Measurements from ENCODE around the gene EPB41L5. TPM values are rescaled to one million over a fixed set of nuclear protein-coding genes. Genes with fewer than 3 reads are reported as not detected.

Gene EPB41L5
- total RNA-seq, 6 experiments from 2014 or later: 27.1 to 54.1 (median 43.3) TPM

DNA sequence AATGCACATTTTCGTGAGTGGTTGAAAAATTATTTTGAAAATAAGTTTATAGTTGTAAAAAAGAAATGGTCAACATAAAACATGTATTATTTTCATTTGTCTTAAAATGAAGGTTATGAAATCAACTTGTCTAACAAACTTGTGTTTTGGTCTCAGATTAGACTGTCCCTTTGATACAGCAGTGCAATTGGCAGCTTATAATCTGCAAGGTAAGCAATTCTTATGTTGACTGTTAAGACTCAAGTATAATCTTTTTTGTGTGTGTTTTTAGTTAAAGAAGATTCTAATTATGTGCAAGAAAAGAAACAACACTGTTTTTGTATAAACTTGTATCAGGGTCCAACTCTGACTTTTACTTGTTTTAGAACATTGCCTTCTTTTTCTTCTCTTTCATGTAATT lies 62.7 kb downstream of the EPB41L5 start:
- TF ChIP-seq, protein P1, sequence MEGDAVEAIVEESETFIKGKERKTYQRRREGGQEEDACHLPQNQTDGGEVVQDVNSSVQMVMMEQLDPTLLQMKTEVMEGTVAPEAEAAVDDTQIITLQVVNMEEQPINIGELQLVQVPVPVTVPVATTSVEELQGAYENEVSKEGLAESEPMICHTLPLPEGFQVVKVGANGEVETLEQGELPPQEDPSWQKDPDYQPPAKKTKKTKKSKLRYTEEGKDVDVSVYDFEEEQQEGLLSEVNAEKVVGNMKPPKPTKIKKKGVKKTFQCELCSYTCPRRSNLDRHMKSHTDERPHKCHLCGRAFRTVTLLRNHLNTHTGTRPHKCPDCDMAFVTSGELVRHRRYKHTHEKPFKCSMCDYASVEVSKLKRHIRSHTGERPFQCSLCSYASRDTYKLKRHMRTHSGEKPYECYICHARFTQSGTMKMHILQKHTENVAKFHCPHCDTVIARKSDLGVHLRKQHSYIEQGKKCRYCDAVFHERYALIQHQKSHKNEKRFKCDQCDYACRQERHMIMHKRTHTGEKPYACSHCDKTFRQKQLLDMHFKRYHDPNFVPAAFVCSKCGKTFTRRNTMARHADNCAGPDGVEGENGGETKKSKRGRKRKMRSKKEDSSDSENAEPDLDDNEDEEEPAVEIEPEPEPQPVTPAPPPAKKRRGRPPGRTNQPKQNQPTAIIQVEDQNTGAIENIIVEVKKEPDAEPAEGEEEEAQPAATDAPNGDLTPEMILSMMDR (IDR thresholded peaks at IDR 0.05): no peak
- no peak for TF ChIP-seq POLR2A (IDR thresholded peaks at IDR 0.05)
- intact Hi-C loops (cut with DNase I): no loop called here
- Histone ChIP-seq H3K4me1 (peaks cover 0 to 2% (median 0%) of the 10 kb centered on the region in 4 donors), H3K4me3 (no peak overlapping the region), H3K9me3 (no peaks in the 10 kb centered on the region), H3K36me3 (peaks cover 0 to 16% (median 3%) of the 10 kb centered on the region in 4 donors), H3K27ac (no peak overlapping the region), H3K27me3 (no peaks in the 10 kb centered on the region)
- WGBS (ENCODE audit: insufficient coverage, low coverage, low lambda C conversion rate, missing lambda C conversion rate): 85% methylated on average over 1 of the region's 1 CpG
- DNase-seq (no peak), ATAC-seq (no peak)

DNA sequence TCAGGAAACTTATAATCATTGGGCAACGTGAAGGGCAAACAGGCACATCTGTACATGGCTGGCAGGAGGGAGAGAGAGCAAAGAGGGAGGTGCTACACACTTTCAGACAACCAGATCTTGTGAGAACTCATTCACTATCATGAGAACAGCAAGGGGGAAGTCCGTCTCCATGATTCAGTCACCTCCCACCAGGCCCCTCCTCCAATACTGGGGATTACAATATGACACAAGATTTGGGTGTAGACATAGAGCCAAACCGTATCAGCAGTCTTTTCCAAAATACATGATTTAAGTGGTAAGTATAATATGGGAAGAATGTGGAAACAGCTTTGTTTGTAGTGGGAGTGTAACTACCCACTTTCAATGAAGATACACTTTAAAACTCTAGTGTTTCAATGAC lies 65.0 kb downstream of the EPB41L5 start:
- Histone ChIP-seq H3K27me3 (no peaks in the 10 kb centered on the region), H3K4me3 (no peak overlapping the region), H3K36me3 (peaks cover 0 to 16% (median 3%) of the 10 kb centered on the region in 4 donors), H3K4me1 (peaks cover 0 to 2% (median 0%) of the 10 kb centered on the region in 4 donors), H3K27ac (no peak overlapping the region), H3K9me3 (no peaks in the 10 kb centered on the region)
- 79% methylated on average over 3 of the region's 3 CpGs for WGBS (ENCODE audit: insufficient coverage, low coverage, low lambda C conversion rate, missing lambda C conversion rate)
- ATAC-seq (no peak), DNase-seq (no peak)
- TF ChIP-seq POLR2A (IDR thresholded peaks at IDR 0.05): no peak
- TF ChIP-seq, protein P1 (IDR thresholded peaks at IDR 0.05): no peak
- intact Hi-C loops (cut with DNase I): no loop called here

GRCh38 chr2:120079647-120080046 lies 66.8 kb downstream of the EPB41L5 start:
- H3K27ac ChIP-seq: no peak overlapping the region
- no peak for DNase-seq

GRCh38 chr2:120091436-120091835 lies 78.6 kb downstream of the EPB41L5 start:
- Histone ChIP-seq H3K27me3 (no peaks in the 10 kb centered on the region), H3K27ac (no peak overlapping the region), H3K9me3 (no peaks in the 10 kb centered on the region), H3K4me3 (no peak overlapping the region), H3K4me1 (no peaks in the 10 kb centered on the region), H3K36me3 (peaks cover 0 to 48% (median 10%) of the 10 kb centered on the region in 4 donors)
- ATAC-seq: no peak
- intact Hi-C loops (cut with DNase I): no loop called here
- no peak for DNase-seq
- TF ChIP-seq POLR2A (IDR thresholded peaks at IDR 0.05): no peak
- TF ChIP-seq, protein P1 (IDR thresholded peaks at IDR 0.05): no peak
- WGBS (ENCODE audit: insufficient coverage, low coverage, low lambda C conversion rate, missing lambda C conversion rate): 93% methylated on average over 3 of the region's 3 CpGs

More at GRCh38 chr2:120079647-120080046, 66.8 kb downstream of the EPB41L5 start:
- no peak for TF ChIP-seq POLR2A (IDR thresholded peaks at IDR 0.05)
- TF ChIP-seq, protein P1 (IDR thresholded peaks at IDR 0.05): no peak
- WGBS (ENCODE audit: insufficient coverage, low coverage, low lambda C conversion rate, missing lambda C conversion rate): 65% methylated on average over 2 of the region's 2 CpGs
- no peak overlapping the region for H3K4me3 ChIP-seq
- ATAC-seq: no peak
- H3K9me3 ChIP-seq: no peaks in the 10 kb centered on the region
- peaks cover 0 to 2% (median 0%) of the 10 kb centered on the region in 4 donors for H3K4me1 ChIP-seq
- intact Hi-C loops (cut with DNase I): no loop called here
- H3K27me3 ChIP-seq: no peaks in the 10 kb centered on the region
- peaks cover 0 to 13% (median 3%) of the 10 kb centered on the region in 4 donors for H3K36me3 ChIP-seq

GRCh38 chr2:120094795-120095194 lies 81.9 kb downstream of the EPB41L5 start:
- intact Hi-C loops (cut with DNase I): no loop called here
- no peaks in the 10 kb centered on the region for H3K4me1 ChIP-seq
- H3K36me3 ChIP-seq: peaks cover 0 to 43% (median 13%) of the 10 kb centered on the region in 4 donors
- no peaks in the 10 kb centered on the region for H3K9me3 ChIP-seq
- ATAC-seq: no peak
- TF ChIP-seq POLR2A (IDR thresholded peaks at IDR 0.05): no peak
- TF ChIP-seq, protein P1 (IDR thresholded peaks at IDR 0.05): no peak
- H3K27me3 ChIP-seq: no peaks in the 10 kb centered on the region
- WGBS (ENCODE audit: insufficient coverage, low coverage, low lambda C conversion rate, missing lambda C conversion rate): 91% methylated on average over 1 of the region's 1 CpG
- no peak overlapping the region for H3K4me3 ChIP-seq
- no peak overlapping the region for H3K27ac ChIP-seq
- DNase-seq: no peak

All from right lobe of liver (tissue), 6 donors.